GM21529 (cell line): ENCODE measurements around the gene ZNF672.
A peak's percentile ranks its signal among the peaks of the same experiment; 100 is the strongest.

ENCODE experiments used
- ATAC-seq: cut with Tn5 transposase; IDR thresholded peaks from one replicate; pipeline ENCODE4 v1.9.1; 2021; ENCODE audit not compliant: unreplicated experiment

Gene ZNF672

DNA sequence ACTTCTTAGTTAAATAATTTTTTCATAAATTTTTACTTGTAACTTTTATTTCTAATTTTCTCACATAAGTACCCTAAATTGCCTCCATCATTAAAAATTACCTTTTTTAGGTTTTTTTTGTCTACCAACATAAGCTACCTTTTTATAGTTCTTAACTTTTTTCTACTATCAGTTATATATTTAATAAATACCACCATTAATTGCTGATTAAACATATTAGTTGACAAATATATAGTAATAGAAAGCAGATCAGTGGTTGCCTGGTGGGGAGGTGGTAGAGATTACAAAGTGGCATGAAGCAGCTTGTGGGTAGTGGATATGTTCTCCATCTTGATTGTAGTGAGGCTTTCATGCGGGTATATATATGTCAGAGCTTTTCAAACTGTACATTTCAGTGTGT, 6.2 kb upstream of the ZNF672 start:
- no peak for ATAC-seq

DNA sequence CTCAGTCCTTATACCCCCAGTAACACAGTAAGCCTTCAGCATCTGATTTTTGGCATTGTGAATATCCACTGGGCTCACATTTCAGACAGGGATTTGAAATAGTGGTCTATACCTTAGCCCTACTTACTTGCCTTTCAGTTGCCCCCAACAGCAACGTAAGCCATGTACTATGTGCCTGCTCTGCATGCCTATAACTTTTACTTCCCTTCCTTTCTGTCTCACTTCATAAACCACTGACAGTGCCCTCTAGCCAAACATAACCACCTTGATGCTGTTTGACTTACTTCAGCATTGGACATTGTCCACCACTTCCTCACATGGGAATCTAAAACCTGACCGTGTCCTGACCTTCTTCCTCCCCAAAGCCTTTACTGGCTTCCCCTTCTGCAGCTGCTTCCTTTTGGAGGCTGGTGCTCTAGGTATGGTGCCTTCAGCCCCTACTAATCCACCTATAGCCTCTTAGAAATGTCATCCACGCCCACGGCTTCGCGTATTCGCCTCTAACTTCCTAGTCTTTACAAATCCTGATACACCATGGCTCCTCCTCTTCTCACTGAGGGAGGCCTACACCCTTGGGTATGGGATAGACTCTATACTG, 3.6 kb upstream of the ZNF672 start:
- ATAC-seq = no peak

DNA sequence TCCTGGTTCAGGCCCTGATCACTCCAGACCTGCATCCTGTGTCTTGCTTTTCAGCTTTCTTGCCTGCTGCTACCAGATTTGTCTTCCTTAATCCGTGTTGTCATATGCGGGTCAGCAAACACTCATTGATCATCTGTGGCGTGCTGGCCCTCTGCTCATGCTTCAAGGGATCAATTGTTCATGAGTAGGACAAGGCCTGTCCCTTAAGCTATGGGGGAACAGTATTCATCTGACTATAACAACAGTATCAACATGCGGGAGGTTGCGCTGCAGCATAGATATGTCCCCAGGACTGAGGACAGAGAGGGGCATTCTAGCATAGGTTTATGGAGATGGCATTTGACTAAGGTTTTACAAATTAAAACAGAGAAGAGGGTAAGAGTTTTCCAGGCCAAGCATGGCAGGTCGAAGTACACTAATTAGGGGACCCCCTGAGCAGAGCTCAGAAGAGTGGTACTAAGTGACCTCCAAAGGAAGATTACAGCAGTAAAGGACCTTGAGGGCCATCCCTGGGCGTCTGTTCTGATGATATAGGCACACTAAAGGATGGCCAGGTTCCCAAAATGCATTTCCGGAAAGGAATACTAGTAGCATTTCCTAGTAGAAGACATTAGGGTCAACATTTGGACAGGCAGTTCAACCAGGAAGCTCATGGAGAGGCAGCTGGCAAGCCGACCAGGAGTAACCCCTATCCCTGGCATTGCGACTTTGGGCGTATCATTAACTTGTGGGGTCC, 811 bp upstream of the ZNF672 start:
- no peak for ATAC-seq

DNA sequence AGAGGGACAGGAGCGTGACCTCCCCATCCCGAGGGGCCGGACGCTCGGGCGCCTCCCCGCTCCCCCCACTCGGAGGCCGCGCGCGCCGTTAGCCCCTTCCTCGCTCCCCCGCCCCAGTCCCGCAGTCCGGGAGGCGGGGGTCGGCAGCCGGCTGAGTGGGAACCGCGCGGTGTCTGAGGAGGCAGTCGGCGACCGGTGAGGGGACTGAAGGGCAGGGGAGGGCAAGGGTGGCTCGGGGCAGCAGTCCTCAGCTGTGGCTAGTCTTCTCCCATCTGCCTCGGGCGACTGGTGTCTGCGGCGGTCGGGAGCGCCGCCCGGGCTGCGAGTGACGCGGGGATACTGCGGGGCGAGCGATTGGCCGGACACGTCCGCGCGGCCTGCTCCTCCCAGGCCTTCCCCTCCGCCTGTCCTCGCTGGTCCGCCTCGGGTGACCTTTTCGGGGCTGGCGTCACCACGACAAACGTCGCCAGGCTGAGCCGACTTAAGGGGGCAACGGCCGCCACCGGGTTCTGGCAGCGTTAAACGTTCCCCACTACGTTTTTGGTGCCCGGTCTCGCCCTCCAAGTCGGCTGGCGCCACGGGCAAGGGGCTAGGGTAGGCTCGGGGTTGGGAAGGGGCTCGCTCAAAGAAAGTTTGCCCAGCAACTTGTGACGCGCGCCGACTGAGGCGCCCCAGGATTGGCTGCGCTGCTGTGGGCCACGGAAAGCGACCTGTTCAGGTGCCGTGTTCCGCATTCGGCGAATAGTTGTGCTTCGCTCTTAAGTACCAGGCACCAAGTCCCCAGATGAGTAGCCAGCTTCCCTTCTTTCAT, 538 bp downstream of the ZNF672 start:
- peak; percentile 61 for ATAC-seq

DNA sequence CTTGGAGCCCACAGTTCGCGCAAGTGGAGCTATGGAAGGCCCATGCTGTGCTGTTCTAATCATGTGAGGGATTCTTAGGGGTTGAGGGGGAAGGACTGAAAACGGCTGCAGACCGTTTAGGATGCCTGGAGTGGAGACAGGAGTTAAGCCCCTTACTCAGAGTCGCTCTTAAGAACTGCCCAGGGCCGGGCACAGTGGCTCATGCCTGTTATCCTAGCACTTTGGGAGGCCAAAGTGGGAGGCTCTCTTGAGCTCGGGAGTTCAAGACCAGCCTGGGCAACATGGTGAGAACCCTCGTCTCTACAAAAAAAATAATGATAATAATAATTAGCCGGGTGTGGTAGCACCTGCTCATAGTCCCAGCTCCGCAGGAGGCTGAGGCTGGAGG, 1.1 kb downstream of the ZNF672 start:
- no peak for ATAC-seq

DNA sequence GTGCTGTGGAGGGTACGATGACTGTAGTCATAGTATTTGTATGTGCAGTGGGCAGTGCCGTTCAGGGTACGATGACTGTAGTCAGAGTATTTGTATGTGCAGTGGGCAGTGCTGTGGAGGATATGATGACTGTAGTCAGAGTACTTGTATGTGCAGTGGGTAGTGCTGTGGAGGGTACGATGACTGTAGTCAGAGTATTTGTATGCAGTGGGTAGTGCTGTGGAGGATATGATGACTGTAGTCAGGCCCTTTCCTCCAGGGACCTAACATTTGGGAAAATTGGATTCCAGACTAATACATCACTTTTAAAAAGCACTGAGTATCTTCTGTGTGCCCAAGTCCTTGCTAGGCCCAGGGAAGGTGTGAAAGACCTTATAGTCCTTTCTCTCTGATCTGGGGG, 2.9 kb downstream of the ZNF672 start:
- ATAC-seq = no peak

DNA sequence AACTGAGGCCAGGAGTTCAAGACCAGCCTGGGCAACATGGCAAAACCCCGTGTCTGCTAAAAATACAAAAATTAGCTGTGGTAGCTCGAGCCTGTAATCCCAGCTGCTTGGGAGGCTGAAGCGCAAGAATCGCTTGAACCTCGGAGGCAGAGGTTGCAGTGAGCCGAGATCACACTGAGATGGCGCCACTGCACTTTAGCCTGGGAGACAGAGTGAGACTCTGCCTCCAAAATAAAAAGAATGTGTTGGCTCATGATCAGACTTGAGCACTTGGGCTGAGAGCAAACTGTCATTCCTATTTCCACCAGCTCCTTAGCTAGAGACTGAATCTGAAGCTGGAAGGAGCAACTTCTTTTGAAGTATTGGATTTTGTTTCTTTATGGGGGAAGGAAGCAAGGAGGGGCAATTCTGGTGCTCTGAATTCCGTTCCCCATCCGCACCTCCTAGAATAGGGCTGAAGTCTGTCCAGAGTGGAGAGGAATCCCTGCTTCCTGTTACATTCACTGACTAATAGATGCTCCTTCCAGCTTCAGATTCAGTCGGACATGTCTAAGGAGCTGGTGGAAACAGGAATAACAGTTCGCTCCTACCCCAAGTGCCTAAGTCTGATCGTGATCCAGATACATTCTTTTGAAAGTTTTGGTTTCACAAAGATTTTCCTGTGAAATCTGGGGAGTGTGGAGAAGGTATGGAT, 3.8 kb downstream of the ZNF672 start:
- no peak for ATAC-seq

DNA sequence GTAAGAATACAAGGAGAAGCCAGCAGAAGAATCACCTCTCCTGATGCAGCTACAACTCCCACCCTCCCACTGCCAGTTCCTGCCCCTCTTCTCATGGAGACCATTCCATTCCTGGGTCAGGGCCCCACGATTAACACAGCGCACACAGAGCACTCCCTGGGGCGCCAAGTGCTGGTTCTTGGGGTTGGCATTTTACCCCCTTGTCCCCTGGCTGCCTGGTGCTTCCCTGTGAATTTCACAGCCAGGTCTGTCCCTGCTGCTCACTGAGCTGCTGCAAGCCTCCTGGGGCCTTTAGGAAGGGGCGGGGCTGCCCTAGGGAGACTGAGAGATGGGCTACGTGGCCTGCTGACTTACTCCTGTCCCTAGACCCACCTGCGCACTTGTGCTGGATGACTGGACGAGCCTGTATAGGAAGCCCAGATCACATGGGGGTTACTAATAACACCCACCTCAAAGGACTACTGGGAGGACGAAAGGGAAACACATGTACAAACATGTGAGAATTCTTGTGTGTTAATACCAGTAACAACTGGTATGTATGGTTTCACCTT, 4.8 kb downstream of the ZNF672 start:
- peak; percentile 22 for ATAC-seq

DNA sequence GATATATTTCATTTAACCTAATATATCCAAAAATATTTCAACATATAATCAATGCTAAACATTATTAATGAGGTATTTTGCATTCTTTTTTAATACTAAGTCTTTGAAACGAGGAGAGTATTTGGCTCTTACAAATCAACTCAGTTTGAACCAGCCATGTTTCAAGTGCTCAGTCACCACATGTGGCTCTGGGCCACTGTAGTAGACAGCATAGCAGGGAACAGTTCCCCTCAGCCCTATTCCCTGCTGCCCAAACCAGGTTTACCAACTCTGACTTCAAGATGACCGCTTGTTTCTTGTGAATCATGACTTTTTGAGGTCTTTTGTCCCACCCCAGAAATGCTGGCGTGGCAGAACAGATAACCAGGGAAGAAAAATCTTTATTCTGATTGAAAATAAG, 5.7 kb downstream of the ZNF672 start:
- no peak for ATAC-seq

DNA sequence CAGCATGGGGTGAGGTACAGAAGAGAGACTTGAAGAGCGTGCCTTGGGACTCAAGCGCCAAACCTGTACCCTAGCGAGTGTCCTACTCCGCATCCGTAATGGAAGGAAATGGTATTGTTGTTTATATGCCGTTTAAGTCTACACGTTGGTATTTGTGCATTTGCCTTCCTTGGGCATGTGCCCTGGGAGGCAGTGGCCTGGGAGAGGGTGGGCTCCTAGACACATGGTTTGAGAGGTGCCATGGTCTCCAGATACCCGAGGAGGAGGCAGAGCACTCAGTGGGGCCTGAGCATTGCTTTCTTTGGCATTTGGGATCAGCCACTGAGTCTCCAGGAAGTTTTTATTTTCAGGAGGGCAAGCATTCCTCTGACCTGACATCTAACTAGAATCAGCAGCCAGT, 6.5 kb downstream of the ZNF672 start:
- ATAC-seq = no peak

DNA sequence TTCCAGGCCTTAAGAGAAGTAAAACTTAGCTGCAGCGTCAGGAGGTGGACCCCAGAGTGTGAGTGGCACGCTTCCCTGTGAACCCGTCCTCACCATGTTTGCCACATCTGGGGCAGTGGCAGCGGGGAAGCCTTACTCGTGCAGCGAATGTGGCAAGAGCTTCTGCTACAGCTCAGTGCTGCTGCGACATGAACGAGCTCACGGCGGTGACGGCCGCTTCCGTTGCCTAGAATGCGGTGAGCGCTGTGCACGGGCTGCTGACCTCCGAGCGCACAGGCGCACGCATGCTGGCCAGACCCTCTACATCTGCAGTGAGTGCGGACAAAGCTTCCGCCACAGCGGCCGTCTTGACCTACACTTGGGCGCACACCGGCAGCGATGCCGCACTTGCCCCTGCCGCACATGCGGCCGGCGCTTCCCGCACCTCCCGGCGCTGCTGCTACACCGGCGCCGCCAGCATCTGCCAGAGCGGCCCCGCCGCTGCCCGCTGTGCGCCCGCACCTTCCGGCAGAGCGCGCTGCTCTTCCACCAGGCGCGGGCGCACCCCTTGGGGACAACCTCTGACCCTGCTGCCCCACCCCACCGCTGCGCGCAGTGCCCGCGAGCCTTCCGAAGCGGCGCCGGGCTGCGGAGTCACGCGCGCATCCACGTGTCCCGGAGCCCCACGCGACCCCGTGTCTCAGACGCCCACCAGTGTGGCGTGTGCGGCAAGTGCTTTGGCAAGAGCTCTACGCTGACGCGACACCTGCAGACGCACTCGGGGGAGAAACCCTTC, 9.3 kb downstream of the ZNF672 start:
- no peak for ATAC-seq

DNA sequence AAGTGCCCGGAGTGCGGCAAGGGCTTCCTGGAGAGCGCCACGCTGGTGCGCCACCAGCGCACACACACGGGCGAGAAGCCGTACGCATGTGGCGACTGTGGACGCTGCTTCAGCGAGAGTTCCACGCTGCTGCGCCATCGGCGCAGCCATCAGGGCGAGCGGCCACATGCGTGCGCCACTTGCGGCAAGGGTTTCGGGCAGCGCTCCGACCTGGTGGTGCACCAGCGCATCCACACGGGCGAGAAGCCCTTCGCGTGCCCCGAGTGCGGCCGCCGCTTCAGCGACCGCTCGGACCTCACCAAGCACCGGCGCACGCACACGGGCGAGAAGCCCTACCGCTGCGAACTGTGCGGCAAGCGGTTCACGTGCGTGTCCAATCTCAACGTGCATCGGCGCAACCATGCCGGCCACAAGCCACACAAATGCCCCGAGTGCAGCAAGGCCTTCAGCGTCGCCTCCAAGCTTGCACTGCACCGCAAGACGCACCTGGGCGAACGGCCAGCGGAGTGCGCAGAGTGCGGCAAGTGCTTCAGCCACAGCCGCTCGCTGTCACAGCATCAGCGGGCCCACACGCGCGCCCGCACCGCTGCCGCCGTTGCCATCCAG, 10.0 kb downstream of the ZNF672 start:
- no peak for ATAC-seq

DNA sequence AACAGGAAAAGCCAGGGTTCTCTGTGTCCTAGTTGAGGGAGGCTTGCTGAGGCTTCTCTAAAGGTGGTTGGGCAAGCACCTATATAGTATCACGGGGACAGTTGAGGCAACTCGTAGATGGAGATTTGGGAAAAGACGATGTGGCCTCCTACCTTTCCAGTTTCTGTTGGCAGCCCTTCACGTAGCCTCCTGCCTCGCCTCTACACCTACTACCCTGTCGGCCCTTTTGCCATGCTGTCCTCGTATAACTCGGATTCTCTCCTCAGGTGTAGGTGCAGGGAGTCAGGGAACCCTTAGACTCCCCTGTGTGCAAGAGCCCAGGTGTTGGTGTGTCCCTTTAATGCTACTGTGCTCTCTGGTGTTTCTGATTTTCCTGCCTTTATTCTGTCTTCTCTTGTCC, 10.6 kb downstream of the ZNF672 start:
- ATAC-seq = no peak

DNA sequence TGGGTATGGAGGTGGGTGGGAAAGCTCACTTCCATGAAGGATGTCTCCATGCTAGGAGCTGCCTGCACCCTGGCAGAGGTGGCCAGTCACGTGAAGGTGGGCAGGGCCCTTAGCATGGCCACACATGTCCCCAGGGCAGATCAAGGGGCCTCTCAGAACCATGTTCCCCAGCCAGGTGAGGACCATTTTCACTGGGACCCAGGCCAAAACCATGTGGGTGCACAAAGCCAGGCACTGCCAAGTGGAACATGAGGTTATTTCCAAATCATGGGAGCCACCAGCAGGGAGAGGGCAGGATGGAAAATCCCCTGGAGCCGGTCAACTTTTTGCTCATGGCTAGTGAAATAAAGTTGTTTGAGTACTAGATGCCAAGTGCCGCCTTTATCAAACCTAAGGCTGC, 11.1 kb downstream of the ZNF672 start:
- no peak for ATAC-seq

DNA sequence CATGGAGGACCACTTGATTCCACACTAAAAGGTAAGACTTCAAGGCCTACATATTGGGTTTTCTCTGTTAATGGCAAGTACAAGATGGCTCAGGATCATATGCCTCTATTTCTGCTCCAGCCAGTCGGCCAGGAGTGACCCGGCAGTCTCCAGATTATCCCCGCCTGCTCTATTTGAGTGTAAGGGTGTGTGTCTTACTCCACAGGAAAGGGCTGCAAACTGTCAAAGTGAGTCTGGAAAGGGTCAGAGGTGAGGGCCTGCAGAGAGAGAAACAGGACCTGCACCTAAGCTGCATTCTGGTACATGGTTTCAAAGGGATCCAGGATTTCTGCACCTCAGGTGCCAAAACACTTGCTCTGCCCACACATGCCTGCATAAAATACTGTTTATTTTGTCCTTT, 11.6 kb downstream of the ZNF672 start:
- ATAC-seq = no peak

DNA sequence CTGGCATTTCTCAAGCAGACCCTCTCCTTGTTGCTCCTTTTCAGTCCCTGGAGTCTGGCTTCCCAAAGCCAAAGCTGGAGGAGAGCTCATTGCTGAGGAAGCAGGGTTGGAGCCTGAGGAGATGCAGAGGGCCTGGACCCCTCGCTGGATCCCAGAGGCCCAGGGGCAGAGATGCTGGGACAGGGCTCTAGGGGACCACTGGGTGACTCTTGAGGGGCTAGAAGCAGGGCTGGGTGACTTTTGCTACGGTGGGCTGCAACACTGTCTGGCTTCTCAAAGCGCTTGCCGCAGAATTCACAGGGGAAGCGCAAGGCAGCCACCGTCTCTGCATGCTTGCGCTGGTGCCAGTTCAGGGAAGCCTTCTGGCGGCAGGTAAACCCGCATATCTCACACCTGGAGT, 12.1 kb downstream of the ZNF672 start:
- ATAC-seq = no peak

DNA sequence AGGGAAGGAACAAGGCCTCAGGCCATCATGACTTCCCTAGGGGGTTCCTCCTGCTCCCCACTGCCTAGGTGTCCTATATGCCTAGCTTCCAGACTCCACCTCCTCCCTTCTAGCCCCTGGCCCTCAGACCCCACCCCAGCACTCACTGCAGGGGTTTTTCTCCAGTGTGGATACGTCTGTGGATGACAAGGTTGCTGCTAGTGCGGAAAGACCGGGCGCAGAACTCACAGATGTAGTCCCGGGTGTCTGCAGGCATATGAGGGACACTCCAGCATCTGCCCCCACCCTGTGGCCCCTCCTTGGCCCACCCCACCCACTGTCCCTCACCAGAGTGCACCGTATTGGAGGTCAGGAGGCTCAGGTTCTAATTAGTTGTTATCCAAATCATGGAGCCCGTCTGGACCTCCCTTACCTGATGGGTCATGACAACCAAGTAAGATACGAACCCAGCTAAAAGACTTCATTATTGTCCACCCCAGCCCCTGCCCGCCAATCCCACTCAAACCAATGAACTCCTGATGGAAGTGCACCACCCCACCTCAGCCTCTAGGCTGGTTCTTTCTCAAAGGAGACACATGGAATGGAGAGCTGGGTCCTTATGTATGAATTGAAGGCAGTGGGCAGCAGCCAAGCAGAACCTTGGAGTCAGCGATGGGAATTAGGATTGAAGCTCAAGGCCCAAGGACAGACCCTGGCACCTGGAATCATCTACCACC, 12.7 kb downstream of the ZNF672 start:
- no peak for ATAC-seq

DNA sequence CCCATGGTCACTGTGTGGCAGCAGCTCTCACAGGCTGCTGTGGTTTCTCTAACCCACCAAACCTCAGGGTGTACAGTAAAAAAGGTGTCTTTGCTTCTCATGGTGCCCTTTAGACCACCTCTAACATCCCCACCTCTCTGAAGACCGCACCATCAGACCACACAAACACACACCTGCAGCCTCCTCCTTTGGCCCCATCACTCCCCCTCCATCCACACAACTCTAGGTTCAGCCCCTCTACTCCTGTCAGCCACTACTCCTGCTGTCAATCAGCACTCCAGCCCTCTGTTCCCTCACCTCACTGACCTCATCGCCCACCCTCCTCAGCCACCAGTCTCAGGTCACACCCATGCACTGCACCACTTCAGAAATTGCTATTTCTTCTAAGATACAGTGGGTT, 13.4 kb downstream of the ZNF672 start:
- ATAC-seq = no peak
